ENCODE data around the gene RB1. TPM values are rescaled to one million over a fixed set of nuclear protein-coding genes. Genes with fewer than 3 reads are reported as not detected.

The RB1 gene
- total RNA-seq, 1 donor from 2014 or later, result 28.6 TPM

DNA sequence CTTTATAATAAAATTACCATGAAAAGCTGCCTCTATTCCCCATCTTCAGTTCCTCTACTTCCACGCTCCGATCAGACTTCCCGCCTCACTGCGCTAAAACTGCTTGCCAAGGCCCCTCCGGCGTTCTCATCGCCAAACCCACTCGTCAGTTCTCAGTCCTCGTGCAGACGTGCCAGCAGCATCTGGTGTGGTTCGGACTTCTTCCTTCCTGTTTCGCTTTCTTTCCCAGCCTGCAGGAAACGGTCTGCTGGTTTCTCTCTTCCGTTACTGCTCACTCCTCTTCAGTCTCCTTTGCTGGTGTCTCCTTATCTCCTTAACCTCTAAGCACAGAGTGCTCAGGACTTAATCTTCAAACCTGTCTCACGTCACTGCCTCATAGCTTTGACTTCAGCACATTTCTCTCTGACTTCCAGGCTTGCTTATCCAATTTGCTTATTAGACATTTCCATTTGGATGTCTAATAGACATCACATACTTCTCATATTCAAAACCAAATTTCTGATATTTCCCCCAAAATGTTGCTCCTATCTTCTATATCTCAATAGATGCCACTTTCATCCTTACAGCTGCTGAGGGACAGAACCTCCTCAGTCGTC is 189.0 kb downstream of the RB1 start:
- peak; percentile 74 to 93 for DNase-seq (ENCODE audit: low read depth in 2 of 2)

DNA sequence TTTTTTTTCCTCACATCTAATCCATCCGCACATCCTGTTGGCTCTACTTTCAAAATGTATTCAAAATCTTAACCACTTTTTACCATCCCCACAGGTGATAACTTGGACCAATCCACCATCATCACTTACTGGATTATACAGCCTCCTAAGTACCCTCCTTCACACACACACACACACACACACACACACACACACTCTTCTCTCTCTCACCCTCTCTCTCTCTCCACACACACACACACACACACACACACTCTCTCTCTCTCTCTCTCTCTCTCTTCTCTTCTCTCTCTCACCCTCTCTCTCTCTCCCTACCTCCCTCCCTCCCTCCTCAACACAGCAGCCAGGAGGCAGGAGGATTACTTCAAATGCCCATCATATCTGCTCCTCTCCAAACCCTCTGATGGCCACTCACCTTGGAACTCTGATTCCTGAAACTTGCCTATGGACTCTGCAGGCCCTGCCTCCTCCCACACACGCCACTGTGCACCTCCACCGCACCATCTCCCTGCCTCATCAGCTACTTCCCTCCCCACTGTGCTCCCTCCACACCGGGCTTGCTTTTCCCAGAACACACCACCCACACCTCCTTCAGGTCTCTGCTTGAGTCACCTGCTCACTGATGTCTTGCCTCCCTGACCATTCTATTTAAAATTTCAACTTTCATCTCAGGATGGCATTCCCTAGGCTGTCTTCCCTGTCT is 189.7 kb downstream of the RB1 start:
- no peak for DNase-seq (ENCODE audit: low read depth in 2 of 2)

DNA sequence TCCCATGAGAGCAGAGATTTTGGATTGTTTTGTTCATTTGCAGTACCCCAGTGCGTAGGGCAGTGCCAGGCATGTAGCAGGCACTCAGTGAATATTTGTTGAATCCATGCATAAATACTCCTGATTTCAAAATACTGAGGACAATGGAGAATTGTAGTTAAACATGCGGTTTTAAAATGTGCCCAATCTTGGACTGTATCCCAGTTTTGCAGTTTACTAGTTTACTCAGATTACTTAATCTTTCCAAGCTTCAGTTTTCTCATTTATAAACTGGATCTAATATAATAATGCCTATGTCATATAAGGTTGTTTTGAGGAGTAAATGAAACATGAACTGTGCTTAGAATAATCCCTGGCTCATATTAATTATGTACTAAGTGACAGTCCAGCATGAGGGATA is 190.3 kb downstream of the RB1 start:
- DNase-seq (ENCODE audit: low read depth in 2 of 2), result peak in 1 of 2 donors; percentile 39

GRCh38 chr13:48494874-48495273 is 191.3 kb downstream of the RB1 start:
- DNase-seq (ENCODE audit: low read depth in 2 of 2), result peak; percentile 10 to 80

DNA sequence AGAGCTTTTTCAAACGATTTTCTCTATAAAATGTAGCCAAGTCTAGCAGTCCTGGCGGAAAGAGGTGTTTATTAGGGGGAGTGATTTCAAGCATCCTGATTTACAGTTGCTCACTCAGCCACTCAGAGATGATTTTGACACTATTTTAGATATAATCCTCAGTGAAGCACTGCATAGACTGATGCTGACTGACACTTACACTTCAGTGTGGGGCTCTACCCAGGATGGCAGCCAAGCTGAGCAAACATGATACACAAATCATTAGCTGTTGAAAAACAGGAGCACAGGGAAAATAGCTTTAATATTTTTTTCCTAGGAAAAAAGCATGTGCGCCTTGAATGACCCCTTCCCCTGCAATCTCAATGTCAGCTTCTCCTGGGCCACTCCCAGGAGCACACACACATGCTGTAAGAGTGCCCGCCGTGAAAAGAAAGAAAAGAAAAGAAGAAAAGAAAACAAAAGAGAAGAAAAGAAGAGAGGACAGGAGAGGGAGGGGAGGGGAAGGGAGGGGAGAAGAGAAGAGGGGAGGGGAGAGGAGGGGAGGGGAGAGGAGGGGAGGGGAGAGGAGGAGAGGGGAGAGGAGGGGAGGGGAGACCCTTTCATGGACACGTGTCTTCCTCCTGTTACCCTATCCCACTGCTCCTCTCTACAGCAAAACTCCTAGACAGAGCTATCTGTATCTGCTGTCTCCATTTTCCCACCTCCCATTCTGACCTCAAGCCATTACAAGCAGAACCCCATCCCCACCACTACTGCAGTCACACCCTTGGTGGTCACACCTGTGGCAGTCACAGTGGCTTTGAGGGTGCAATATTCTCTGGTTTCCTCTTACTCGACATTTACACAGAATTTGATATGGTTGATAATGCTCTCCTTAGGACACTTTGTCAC is 193.0 kb downstream of the RB1 start:
- peak in 1 of 2 donors; percentile 29 for DNase-seq (ENCODE audit: low read depth in 2 of 2)

DNA sequence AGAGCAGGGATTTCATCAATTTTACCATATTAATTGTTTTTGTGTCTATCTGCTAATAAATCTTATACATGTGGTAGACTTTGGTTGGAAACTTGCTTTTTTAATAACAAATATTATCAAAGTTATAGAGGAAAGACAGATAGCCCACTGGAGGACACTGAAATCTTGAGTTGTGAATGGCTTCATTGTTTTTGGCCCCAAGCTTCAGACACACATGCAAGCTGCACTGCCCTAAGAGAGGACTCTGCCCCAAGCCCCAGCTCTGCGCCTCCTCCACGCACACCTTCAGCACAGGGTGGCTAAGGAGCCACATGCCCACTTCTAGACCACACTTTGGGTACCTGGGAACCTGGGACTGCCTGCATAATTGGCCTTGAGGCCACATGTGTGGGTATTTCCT is 194.1 kb downstream of the RB1 start:
- DNase-seq (ENCODE audit: low read depth in 2 of 2), result no peak

DNA sequence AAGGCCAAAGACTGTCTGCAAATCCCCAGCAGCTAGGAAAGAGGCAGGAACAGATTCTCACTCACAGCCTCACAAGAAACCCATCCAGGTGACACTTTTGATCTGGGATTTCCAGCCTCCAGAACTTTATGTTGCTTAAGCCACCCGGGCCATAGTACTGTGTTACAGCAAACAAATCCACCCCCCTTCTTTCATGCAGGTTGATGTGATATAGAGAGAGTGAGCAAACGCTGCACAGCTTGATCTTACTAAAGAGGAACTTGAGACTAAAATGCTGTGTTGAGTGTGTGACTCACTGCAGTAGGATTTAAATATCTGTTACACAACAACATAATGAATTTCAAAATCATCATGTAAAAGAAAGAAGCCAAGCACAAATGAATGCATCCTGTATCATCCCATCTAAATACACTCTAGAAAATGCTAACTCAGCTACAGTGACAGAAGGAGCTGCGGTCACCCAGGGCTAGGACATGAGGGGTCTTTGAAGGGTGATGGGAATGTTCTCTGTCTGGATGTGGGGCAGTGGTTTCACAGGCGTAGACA is 197.2 kb downstream of the RB1 start:
- DNase-seq (ENCODE audit: low read depth in 2 of 2), result no peak

GRCh38 chr13:48501705-48502104 is 198.2 kb downstream of the RB1 start:
- DNase-seq (ENCODE audit: low read depth in 2 of 2), result no peak

- DNase-seq (ENCODE audit: low read depth in 2 of 2), result no peak
Observed at GRCh38 chr13:48502601-48503319, 199.2 kb downstream of the RB1 start.

GRCh38 chr13:48504606-48505005 is 201.1 kb downstream of the RB1 start:
- DNase-seq (ENCODE audit: low read depth in 2 of 2), result no peak

GRCh38 chr13:48505012-48505411 is 201.5 kb downstream of the RB1 start:
- DNase-seq (ENCODE audit: low read depth in 2 of 2), result no peak

DNA sequence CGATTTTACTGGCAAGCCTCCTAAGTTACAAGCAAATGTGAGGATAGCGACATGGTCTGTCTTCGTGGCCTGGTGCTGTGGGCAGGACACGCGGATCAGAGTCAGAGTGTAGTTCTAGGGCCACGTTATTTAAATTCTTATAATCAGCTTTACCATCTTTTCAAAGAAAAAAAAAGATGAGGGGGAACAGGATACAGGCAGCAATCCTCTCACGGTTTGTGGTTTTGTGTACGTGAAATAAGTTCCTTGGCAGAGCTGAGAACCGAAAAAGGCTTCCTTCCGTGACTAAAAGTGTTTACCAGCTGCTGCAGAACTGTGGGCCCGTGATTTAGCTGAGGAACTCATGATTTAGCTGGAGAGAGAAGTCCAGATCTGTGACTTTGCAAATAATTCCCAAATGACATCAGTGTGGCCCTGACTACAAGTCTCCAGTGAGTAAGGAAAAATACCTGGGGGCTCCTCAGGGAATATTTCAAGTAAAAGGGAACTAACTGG is 202.1 kb downstream of the RB1 start:
- DNase-seq (ENCODE audit: low read depth in 2 of 2), result peak in 1 of 2 donors; percentile 97

GRCh38 chr13:48506092-48506701 is 202.6 kb downstream of the RB1 start:
- DNase-seq (ENCODE audit: low read depth in 2 of 2), result peak in 1 of 2 donors; percentile 60

GRCh38 chr13:48507021-48507420 is 203.5 kb downstream of the RB1 start:
- DNase-seq (ENCODE audit: low read depth in 2 of 2), result no peak

GRCh38 chr13:48508011-48508410 is 204.5 kb downstream of the RB1 start:
- DNase-seq (ENCODE audit: low read depth in 2 of 2), result no peak

- no peak for DNase-seq (ENCODE audit: low read depth in 2 of 2)
Observed at GRCh38 chr13:48510698-48511097, 207.1 kb downstream of the RB1 start.

GRCh38 chr13:48511621-48512230 is 208.2 kb downstream of the RB1 start:
- peak in 1 of 2 donors; percentile 18 for DNase-seq (ENCODE audit: low read depth in 2 of 2)

- no peak for DNase-seq (ENCODE audit: low read depth in 2 of 2)
Observed at GRCh38 chr13:48514793-48515192, 211.2 kb downstream of the RB1 start.

- no peak for DNase-seq (ENCODE audit: low read depth in 2 of 2)
Observed at GRCh38 chr13:48515732-48516131, 212.2 kb downstream of the RB1 start.

DNA sequence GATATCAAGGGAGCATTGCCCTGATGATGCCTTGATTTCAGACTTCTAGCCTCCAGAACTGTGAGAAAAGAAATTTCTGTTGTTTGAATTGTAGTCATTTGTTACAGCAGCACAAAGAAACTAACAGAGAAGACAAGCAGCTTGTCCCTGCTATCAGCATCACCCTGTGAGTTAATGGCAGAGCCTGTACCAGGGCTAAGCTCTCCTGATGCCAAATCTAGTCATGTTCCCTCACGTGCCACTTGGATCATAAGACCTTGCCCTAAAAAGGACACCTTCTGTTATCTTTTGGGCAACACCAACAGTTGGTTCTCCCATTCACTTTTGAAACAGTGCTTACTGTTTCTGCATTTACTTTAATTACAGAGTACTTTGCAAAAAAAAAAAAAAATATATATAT is 214.5 kb downstream of the RB1 start:
- DNase-seq (ENCODE audit: low read depth in 2 of 2), result no peak
